ENCODE data around the gene CACNB2.

DNA sequence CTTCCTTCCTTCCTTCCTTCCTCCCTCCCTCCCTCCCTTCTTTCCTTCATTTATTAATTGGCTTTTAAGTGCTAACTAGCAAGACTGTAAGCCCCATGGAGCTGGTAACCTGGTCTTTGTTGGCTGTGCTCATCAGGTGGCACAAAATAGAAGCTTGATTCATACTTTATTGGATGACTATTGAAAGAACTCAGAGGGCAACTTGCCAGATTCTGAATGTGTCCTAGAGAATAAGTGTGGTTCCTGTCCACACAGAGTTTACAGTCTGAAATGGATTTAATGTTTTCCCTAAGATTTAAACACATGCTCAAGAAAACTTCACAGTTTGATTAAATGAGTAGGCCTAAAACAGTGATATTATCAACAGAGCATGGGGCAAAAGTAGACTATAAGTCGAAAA is 3.1 kb upstream of the CACNB2 start:
- TF ChIP-seq EP300 (IDR thresholded peaks at IDR 0.05) (no peak), POLR2AphosphoS5 (IDR thresholded peaks at IDR 0.05) (no peak), POLR2A (IDR thresholded peaks at IDR 0.05) (no peak)
- TF ChIP-seq, protein P1, sequence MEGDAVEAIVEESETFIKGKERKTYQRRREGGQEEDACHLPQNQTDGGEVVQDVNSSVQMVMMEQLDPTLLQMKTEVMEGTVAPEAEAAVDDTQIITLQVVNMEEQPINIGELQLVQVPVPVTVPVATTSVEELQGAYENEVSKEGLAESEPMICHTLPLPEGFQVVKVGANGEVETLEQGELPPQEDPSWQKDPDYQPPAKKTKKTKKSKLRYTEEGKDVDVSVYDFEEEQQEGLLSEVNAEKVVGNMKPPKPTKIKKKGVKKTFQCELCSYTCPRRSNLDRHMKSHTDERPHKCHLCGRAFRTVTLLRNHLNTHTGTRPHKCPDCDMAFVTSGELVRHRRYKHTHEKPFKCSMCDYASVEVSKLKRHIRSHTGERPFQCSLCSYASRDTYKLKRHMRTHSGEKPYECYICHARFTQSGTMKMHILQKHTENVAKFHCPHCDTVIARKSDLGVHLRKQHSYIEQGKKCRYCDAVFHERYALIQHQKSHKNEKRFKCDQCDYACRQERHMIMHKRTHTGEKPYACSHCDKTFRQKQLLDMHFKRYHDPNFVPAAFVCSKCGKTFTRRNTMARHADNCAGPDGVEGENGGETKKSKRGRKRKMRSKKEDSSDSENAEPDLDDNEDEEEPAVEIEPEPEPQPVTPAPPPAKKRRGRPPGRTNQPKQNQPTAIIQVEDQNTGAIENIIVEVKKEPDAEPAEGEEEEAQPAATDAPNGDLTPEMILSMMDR (IDR thresholded peaks at IDR 0.05) = no peak
